H1 (cell line): ENCODE data around the gene ALPK3. TPM values are rescaled to one million over a fixed set of nuclear protein-coding genes. Genes with fewer than 3 reads are reported as not detected.

Source experiments
- BACH1 ChIP-seq: IDR thresholded peaks from 2 replicates; pipeline ENCODE4 v1.6.1; 2012; ENCODE audit warnings: low read length, improper control_type of control experiment
- CEBPB ChIP-seq: IDR thresholded peaks from 2 replicates; pipeline ENCODE4 v1.6.1; 2012; ENCODE audit warnings: low read depth, low read length
- NRF1 ChIP-seq: IDR thresholded peaks from 2 replicates; pipeline ENCODE4 v1.6.1; 2011; ENCODE audit warnings: mild to moderate bottlenecking, low read depth, low read length, improper control_type of control experiment
- TEAD4 ChIP-seq: IDR thresholded peaks from 2 replicates; pipeline ENCODE4 v1.6.1; 2012; ENCODE audit warnings: low read depth, low read length, inconsistent platforms, mixed read lengths
- polyA plus RNA-seq, 7 experiments: library from polyadenylated mRNA; depleted of rRNA in 3 of 7; stranded (reverse) in 5 of 7; unstranded in 2 of 7; fragments of >200 nt in 5 of 7; fragments of 200-250 nt in 2 of 7; gene quantifications; 1 replicate in 5 of 7; 2 replicates in 1 of 7; 4 replicates in 1 of 7; pipeline versions ENCODE4 v1.2.1 to v1.2.3, GENCODE V29; 2011 to 2013; ENCODE audit warnings: missing spikeins in 2 of 7, mixed read lengths in 2 of 7
- total RNA-seq: library from RNA; stranded (reverse); fragmentation: NEBNext Ultra II Directional; extraction: Animal tissue kit (Norgen Biotek cat#: 25700); gene quantifications from 2 replicates; pipeline ENCODE4 v1.2.1, GENCODE V29; 2021
- TF ChIP-seq, protein P1 (sequence below): IDR thresholded peaks from 2 replicates; pipeline ENCODE4 v1.6.1; 2011; ENCODE audit warnings: low read depth, mild to moderate bottlenecking, low read length; ENCODE audit not compliant: insufficient read depth

The ALPK3 gene
- total and polyA plus RNA-seq, 2 of the 8 experiments (the other 6 are each of a cell fraction or from before 2014, with no cell fraction given): 4.4 to 19.2 TPM

DNA sequence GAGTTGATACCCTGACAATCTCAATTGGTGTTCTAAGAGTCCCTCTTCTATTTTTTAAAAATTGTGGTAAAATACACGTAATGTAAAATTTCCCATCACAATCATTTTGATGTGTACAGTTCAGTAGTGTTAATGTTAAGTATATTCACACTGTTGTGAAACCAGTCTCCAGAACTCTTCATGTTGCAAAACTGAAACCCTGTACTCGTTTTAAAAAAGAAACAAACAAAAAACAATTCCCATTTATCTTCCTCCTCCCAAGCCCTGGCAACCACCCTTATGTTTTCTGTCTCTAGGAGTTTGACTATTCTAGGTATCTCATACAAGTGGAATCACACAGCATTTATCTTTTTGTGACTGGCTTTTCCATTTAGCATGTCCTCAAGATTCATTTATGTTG is 28.7 kb upstream of the ALPK3 start (continued):
- TF ChIP-seq, protein P1, sequence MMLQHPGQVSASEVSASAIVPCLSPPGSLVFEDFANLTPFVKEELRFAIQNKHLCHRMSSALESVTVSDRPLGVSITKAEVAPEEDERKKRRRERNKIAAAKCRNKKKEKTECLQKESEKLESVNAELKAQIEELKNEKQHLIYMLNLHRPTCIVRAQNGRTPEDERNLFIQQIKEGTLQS: no peak
- TF ChIP-seq BACH1 (no peak), TEAD4 (no peak), NRF1 (no peak), CEBPB (no peak)
- TF ChIP-seq, all 59 proteins: peak for 0
